ENCODE data around the gene BTN2A1. TPM values are rescaled to one million over a fixed set of nuclear protein-coding genes. Genes with fewer than 3 reads are reported as not detected.

Gene BTN2A1
- total RNA-seq, 1 donor from 2014 or later: 23.8 TPM

DNA sequence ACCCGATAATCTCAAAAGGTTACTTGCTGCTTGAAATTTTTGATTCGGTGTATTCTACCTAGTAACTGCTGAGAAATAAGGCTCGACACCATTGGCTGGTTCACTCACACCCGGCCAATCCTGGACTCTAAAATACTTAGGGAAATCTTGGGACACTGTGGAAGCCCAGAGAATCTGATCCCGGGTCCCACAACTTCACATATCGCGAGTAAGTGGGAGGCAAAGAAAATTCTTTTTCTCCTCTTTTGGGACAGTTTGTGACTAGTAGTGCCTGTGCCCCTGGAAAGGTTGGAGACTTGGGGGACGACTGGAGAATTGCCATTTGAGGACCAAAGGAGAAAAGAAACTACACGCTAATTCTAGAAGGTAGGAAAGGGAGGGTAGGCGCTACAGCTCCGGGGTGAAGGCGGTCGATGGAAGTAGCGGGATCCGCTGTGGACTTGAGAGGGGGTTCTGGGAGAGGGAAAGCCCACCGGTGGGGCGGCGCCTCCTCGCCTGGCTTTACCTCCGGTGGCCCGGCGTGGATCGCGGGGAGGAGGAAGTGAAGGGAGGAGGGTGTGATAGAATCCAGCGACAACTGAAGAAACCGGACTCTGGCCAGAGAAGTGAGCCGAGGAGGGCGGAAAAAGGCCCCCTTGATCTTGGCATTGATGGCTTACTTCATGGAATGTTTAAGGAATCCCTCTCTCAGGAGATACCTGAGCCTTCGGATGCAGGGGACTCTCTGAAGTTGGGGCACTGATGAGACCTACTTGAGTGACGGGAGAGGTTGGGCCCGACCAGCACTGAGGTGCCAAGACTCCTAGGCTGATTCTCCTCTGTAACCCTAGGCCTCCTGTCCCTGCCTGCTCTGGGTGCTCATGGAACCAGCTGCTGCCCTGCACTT, 36.3 kb upstream of the BTN2A1 start:
- TF ChIP-seq, protein P1, sequence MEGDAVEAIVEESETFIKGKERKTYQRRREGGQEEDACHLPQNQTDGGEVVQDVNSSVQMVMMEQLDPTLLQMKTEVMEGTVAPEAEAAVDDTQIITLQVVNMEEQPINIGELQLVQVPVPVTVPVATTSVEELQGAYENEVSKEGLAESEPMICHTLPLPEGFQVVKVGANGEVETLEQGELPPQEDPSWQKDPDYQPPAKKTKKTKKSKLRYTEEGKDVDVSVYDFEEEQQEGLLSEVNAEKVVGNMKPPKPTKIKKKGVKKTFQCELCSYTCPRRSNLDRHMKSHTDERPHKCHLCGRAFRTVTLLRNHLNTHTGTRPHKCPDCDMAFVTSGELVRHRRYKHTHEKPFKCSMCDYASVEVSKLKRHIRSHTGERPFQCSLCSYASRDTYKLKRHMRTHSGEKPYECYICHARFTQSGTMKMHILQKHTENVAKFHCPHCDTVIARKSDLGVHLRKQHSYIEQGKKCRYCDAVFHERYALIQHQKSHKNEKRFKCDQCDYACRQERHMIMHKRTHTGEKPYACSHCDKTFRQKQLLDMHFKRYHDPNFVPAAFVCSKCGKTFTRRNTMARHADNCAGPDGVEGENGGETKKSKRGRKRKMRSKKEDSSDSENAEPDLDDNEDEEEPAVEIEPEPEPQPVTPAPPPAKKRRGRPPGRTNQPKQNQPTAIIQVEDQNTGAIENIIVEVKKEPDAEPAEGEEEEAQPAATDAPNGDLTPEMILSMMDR (conservative IDR thresholded peaks at IDR 0.05): no peak
- DNase-seq (ENCODE audit: extremely low spot score, unreplicated experiment): peak; percentile 72
- Mint-ChIP-seq H3K36me3 (peaks cover 14% of the 10 kb centered on the region), H3K27me3 (no peaks in the 10 kb centered on the region), H3K27ac (no peak overlapping the region), H3K4me3 (no peak overlapping the region), H3K4me1 (ENCODE audit: unreplicated experiment) (peaks cover 27% of the 10 kb centered on the region), H3K9me3 (no peaks in the 10 kb centered on the region)

DNA sequence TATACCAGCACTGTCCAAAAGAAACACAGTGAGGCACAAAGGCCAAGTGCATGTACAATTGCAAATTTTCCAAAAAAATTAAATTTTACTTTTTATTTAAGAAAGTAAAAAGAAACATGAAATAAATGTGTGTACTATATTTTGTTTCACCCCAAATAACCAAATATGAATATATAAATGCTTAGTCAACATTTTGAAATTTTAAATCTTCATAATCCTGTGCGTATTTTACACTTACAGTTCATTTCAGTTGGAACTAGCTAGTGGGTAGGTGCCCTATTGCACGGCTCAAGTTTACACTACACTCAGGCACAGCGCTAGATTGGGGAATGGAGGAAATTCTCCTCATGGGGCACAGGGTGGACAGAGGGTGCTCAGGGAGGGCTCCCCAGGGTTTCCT, 35.4 kb upstream of the BTN2A1 start:
- no peaks in the 10 kb centered on the region for H3K9me3 Mint-ChIP-seq
- H3K36me3 Mint-ChIP-seq: peaks cover 21% of the 10 kb centered on the region
- H3K27me3 Mint-ChIP-seq: no peaks in the 10 kb centered on the region
- H3K4me1 Mint-ChIP-seq (ENCODE audit: unreplicated experiment): peaks cover 27% of the 10 kb centered on the region
- H3K4me3 Mint-ChIP-seq: peak overlapping the region; percentile 69
- no peak for DNase-seq (ENCODE audit: extremely low spot score, unreplicated experiment)
- no peak overlapping the region for H3K27ac Mint-ChIP-seq
- TF ChIP-seq, protein P1 (conservative IDR thresholded peaks at IDR 0.05): no peak

DNA sequence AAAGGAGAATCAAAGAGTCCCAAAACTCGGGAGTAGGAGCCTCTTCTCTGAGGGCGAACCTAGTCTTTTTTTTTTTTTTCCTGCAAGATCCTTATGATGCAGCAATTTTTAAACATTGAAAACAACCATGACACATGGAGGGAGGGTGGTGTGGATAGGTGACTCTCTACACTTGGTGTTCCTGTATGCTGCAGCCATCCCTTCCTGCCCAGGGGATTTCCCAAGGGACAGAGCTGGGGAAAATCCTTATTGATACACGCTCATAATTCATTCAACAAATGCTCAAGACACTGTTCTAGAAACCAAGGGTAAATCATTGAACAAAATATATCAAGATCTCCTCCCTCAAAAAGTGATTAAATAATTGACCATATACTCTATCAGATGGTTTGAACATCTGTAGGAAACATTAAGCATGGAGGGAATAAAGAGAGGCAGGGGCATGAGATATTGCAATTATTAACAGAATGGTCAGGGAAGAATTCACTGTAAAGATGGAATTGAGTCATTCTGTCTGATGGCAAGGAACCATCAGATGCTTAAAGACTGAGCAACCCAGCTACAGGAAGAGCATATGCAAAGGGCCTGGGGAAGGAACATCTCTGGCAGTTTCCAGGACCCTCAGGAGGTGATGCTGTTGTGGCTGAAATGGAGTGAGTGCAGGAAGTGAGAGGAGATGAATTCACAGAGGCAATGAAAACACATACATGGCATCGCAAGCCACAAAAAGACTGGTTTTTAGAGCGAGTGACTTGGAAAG, 30.9 kb upstream of the BTN2A1 start:
- Mint-ChIP-seq H3K27ac (no peak overlapping the region), H3K36me3 (peaks cover 47% of the 10 kb centered on the region), H3K9me3 (peaks cover 5% of the 10 kb centered on the region), H3K4me1 (ENCODE audit: unreplicated experiment) (peaks cover 27% of the 10 kb centered on the region), H3K27me3 (no peaks in the 10 kb centered on the region), H3K4me3 (no peak overlapping the region)
- TF ChIP-seq, protein P1 (conservative IDR thresholded peaks at IDR 0.05): no peak
- DNase-seq (ENCODE audit: extremely low spot score, unreplicated experiment): no peak

DNA sequence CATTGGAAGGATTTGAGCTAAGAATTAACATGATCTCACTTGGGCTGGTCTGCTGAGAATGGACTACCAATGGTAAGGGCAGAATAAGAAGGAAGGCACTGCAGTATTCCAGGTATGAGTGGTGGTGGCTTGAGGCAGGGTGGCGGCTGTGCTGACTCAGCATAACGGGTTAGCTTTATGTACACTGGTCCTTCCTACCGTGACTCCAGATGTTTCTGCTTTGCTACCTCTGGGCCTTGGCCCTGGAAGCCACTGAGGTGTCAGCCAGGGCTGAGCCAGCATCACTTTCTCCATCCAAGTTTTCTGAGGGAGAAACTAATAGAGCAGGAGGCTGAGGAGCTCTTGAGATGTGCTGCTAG, 30.3 kb upstream of the BTN2A1 start:
- no peaks in the 10 kb centered on the region for H3K27me3 Mint-ChIP-seq
- peaks cover 52% of the 10 kb centered on the region for H3K36me3 Mint-ChIP-seq
- no peak overlapping the region for H3K4me3 Mint-ChIP-seq

DNA sequence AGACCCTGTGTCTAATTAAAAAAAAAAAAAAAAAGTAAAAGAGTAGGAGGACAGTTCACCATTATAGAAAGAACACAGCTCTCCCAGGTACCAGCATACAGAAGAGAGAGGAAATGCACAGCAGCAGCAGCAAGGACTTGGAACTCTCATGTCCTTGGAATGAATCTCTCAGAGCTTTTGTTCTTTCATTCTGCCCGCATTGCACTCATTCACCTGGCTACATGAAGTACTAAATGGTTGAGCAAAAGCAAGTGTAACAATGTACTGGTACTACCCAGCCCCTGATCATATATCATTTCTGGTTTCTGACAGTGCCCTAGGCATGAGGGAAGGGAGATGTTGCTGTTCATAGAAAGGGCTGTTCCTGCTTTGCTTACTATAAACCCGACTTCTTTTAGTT, 29.5 kb upstream of the BTN2A1 start:
- Mint-ChIP-seq H3K4me3 (no peak overlapping the region), H3K9me3 (peaks cover 5% of the 10 kb centered on the region), H3K27ac (no peak overlapping the region), H3K36me3 (peaks cover 53% of the 10 kb centered on the region), H3K4me1 (ENCODE audit: unreplicated experiment) (peaks cover 18% of the 10 kb centered on the region), H3K27me3 (no peaks in the 10 kb centered on the region)
- DNase-seq (ENCODE audit: extremely low spot score, unreplicated experiment): no peak
- TF ChIP-seq, protein P1 (conservative IDR thresholded peaks at IDR 0.05): no peak

More for the DNA sequence above, 30.3 kb upstream of the BTN2A1 start:
- H3K27ac Mint-ChIP-seq: no peak overlapping the region
- H3K9me3 Mint-ChIP-seq: peaks cover 5% of the 10 kb centered on the region
- no peak for DNase-seq (ENCODE audit: extremely low spot score, unreplicated experiment)
- peaks cover 24% of the 10 kb centered on the region for H3K4me1 Mint-ChIP-seq (ENCODE audit: unreplicated experiment)
- TF ChIP-seq, protein P1 (conservative IDR thresholded peaks at IDR 0.05): no peak
